NCI-H187 (cell line): ENCODE data around the gene DMRT1.
"Not testable (repeated sequence)": the region's sequence is repeated elsewhere in the genome, so short reads cannot be mapped to it uniquely, and the experiment has no call there.

Experiments
- DNase-seq, 2 experiments: peaks; one replicate each; lab custom pipeline; 2025; lab: John Stamatoyannopoulos, UW

Gene DMRT1

DNA sequence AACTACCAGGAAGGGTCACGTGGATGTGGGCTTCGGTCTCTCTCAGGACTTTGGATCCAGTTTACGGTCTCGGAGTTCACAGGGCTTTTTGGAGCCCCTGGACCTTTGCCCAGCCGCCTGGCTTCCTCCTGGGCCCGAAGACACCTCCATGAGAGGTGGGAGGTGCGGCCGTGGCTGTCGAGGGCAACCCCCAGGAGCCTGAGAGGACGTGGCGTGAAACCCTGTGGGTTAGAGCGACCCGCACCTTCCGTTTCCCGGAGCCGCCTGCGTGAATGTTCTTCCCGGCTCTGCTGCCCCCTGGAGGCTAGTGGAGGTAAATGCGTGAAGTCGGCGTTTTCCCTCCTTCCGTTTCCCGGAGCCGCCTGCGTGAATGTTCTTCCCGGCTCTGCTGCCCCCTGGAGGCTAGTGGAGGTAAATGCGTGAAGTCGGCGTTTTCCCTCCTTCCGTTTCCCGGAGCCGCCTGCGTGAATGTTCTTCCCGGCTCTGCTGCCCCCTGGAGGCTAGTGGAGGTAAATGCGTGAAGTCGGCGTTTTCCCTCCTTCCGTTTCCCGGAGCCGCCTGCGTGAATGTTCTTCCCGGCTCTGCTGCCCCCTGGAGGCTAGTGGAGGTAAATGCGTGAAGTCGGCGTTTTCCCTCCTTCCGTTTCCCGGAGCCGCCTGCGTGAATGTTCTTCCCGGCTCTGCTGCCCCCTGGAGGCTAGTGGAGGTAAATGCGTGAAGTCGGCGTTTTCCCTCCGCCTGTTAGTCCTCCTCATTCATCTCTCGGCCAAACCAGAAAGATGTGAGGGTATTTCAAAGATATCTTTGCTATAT is 157.0 kb downstream of the DMRT1 start:
- not testable (repeated sequence) for DNase-seq

DNA sequence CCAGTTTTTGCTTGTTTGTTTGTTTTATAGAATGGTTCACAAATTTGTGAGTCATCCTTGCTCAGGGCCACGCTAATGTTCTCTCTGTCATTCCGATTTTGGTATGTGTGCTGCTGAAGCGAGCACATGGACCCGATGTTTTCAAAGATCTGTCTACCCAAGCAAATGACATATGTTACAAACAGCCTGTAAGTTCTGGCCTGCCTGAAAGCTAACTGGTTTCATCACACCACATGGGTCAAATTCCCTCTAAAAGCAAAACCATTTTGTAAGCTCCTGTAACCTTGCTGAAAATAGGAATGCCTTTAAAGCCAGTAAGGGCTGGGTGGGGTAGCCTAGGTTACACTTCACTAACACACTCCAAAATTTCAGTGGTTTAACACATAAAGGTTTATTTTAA is 160.3 kb downstream of the DMRT1 start:
- no peak for DNase-seq

DNA sequence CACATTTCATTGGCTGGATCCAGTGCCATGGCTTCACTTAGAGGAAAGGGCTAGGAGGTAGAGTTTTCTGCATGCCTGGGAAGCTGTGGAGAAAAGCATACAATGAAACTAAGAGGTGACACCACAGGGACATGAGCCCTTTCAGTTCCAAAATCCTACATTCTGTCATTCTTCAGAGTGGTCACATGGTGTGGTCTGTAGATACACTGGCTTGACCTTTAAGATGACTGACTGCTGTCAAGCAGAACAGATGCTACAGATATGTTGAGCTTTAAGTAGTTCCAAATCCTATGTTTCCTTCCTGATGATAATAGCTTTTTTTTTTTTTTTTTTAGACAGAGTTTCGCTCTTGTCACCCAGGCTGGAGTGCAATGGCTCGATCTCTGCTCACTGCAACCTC is 161.2 kb downstream of the DMRT1 start:
- DNase-seq, result no peak

DNA sequence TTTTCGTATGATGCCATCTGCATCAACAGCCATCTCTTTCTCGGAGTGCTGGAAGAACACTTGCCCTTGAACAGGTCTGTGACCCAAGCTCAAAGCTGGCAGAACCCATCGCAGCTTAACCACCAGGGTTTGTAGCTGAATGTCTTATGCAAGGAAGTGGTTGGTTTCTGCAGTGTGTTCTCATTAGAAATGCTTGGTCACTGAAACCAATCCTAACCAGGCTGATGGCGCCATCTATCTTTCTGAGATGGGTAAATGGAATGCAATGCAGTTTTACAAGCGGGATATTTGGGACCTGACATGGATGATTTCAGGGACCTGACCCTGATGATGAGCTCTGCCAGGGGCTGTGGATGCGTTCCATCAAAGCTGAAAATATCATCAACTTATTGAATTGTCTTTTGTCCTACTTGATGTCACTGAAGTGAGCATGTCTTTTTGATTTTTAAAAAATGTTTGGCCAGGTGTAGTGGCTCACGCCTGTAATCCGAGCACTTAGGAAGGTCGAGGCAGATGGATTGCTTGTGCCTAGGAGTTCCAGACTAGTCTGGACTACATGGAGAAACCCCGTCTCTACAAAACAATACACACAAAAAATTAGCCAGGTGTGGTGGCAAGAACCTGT is 163.7 kb downstream of the DMRT1 start:
- peak in 1 of 2 experiments; percentile 16 for DNase-seq

DNA sequence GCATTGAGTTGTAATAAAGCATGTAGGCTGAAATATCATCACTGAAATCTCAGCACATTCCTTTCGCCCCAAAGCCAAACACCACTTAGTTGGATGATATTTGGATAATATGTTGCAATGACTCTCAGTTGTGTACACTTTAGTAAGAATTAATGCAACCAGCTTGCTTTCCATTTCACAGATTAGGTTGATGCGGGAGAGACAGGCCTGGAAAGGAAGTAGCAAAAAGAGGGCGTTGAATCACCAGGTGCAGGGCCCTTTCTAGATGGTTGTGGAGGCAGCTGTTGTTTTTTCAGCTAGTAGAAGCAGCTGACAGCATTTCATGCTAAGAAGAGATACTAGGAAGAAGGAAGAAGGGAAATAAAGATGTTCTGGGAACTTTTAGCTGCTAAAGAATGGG is 165.8 kb downstream of the DMRT1 start:
- DNase-seq, result no peak

DNA sequence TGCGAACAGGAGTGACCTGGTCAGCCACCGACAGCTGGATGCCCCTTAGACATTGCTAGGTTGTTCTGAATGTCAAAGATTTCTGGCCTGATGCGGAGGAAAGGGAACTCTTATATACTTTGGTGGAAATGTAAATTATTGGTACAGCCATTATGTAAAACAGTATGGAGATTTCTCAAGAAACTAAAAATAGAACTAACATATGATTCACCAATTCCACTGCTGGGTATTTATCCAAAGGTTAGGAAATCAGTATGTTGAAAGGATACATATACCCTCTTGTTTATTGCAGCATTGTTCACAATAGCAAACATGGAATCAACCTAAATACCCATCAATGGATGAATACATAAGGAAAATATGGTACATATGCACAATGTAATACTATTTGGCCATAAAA is 166.7 kb downstream of the DMRT1 start:
- DNase-seq, result no peak

DNA sequence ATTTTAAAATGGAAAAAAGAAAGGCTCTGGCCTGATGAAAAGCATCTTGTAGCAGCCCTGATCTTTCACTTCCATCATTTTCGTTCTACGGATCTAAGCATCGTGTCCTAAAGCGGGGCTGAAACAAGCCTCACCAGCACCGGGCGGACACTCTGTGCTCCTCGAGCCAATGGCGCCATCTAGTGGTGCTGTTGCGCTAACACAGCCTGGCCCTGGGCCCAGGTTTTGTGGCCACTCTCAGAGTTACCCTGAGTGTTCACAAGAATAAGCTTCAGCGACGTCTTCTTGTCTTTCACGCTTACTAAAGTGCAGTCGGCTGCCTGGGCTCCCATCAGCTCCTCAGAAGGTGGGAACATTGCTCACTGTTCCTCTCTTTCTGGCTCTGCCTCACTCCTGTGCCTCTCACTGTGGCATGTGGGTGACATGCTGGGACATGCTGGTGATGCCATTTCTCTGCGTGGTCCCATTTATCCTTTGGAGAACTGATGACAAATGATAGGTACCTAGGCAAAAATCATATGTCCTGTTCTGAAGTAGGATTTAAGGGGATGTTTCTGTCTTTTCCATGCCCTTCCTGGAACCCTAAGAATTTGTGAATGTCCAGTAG is 167.7 kb downstream of the DMRT1 start:
- DNase-seq, result peak; percentile 33 to 62

DNA sequence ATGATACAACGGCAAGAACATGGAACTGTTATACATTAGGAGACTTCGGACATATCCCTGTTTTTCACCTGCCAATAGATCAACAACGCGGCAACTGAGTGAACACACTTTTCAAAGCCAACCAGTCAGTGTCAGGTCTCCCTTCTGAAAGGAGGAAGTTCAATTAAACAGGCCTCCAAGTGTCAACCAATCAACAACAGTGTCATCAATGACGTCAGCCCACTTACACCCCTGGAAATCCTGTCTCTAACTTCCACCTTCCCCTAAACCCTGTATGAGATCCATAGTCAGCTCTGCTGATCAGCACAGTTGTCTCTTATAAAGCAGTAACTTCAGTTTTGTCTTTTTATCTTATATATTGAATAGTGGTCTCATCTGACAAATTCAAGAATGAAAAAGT is 171.5 kb downstream of the DMRT1 start:
- DNase-seq, result no peak

DNA sequence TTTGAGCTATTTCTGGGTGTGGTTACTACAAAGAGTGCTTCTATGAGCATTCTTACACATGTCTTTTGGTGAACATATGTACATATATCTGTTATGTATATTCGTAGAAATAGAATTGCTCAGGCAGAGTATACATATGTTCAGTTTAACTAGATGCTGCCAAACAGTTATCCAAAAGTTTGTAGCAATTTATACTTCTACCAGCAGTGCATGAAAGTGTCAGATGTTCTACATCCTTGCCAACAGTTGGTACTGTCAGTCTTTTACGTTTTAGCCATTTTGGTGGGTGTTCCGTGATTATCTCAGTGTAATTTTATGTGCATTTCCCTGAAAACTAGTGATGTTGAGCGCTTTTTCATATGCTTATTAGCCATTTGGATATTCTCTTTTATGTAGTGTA is 172.7 kb downstream of the DMRT1 start:
- DNase-seq, result no peak

DNA sequence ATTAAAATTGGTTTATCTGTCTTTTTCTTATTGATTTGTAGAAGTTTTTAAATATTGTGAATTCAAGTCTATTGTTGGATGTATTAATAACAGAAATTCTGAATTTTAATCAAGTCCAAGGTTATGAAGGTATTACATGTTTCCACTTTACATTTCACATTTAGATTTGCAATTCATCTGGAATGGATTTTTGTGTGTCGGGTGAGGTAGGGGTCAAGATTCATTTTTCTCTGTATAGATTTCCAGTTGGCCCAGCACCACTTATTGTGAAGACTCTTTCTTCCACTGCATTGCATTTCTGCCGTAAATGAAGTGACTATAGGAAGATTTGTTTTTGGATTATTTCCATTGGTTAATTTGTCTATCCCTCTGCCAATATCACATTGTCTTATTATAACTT is 173.1 kb downstream of the DMRT1 start:
- no peak for DNase-seq

DNA sequence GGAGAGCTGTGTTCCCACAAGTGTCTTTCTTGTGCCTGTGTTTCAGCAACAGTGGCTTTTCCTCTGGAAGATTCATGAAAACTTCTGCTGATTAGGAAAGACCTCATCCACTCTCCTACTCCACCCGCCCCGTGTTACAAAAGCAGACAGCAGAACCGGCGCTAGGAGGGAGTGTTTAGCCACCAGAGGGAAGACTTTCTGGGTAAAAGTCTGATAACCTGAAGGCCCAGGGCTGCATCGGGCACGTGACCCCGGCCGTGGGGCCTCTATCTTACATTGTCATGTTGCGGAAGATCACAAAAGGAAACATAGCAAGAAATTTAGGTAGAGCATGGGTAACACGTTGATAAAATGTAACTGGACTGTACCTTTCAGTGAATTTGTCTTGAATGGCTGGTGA is 176.6 kb downstream of the DMRT1 start:
- DNase-seq, result no peak
